Measurements from ENCODE around the gene OR4N2.
"Not testable (repeated sequence)": the region's sequence is repeated elsewhere in the genome, so short reads cannot be mapped to it uniquely, and the experiment has no call there.

- not testable (repeated sequence) for TF ChIP-seq CTCF, POLR2AphosphoS5, POLR2A, EP300 (IDR thresholded peaks at IDR 0.05)
Measured at GRCh38 chr14:19827626-19828244, 24.2 kb downstream of the OR4N2 start.

Measured in suprapubic skin (tissue), 4 donors.